Muscle layer of colon (tissue), 2 donors: ENCODE measurements around the gene KTI12.
A peak's percentile ranks its signal among the peaks of the same experiment; 100 is the strongest.
"Not testable (repeated sequence)": the region's sequence is repeated elsewhere in the genome, so short reads cannot be mapped to it uniquely, and the experiment has no call there.

ENCODE experiments used
- H3K27ac ChIP-seq: one replicate; pipeline ENCODE4 v1.7.0; 2013; ENCODE audit warnings: low read depth, mild to moderate bottlenecking, low read length, moderate library complexity
- H3K27me3 ChIP-seq, 2 donors: one replicate each; pipeline ENCODE4 v1.7.0; 2013; ENCODE audit warnings: low read length in 2 of 2, mild to moderate bottlenecking in 2 of 2; ENCODE audit not compliant: insufficient read depth in 2 of 2, control insufficient read depth in 1 of 2
- H3K36me3 ChIP-seq: one replicate; pipeline ENCODE4 v1.7.0; 2013; ENCODE audit warnings: mild to moderate bottlenecking, low read length; ENCODE audit not compliant: insufficient read depth
- H3K4me1 ChIP-seq: one replicate; pipeline ENCODE4 v1.7.0; 2013; ENCODE audit warnings: mild to moderate bottlenecking, low read length; ENCODE audit not compliant: insufficient read depth
- H3K4me3 ChIP-seq, 2 donors: one replicate each; pipeline ENCODE4 v1.7.0; 2013; ENCODE audit warnings: low read length in 2 of 2, low read depth in 1 of 2, mild to moderate bottlenecking in 1 of 2, moderate library complexity in 1 of 2
- H3K9ac ChIP-seq: one replicate; pipeline ENCODE4 v1.7.0; 2013; ENCODE audit warnings: low read length
- H3K9me3 ChIP-seq: one replicate; pipeline ENCODE4 v1.7.0; 2013; ENCODE audit warnings: mild to moderate bottlenecking, low read length
- donor health status: abdominal sarcoma.
- donor health status: Adenocarcinoma of cecum.

Gene KTI12

GRCh38 chr1:52033190-52034049, at the start of gene KTI12:
Gene KTI12, minus strand, starts transcription at chr1:52033810. Its CDS starts 49 bp downstream, at chr1:52033761.
- Histone ChIP-seq H3K27ac (peak within 1 kb of the TSS; percentile 94), H3K4me3 (peak within 1 kb of the TSS; percentile 58 to 89), H3K9me3 (no peaks in the 10 kb centered on the region), H3K9ac (peak within 1 kb of the TSS; percentile 39), H3K36me3 (peaks cover 6% of the 10 kb centered on the region), H3K4me1 (peaks cover 18% of the 10 kb centered on the region), H3K27me3 (no peaks in the 10 kb centered on the region)

GRCh38 chr1:52080014-52080415, 46.4 kb upstream of the KTI12 start:
- peaks cover 8% of the 10 kb centered on the region for H3K36me3 ChIP-seq
- H3K9me3 ChIP-seq: no peaks in the 10 kb centered on the region
- no peaks in the 10 kb centered on the region for H3K27me3 ChIP-seq
- H3K4me1 ChIP-seq: no peaks in the 10 kb centered on the region
- no peak overlapping the region for H3K9ac ChIP-seq
- H3K4me3 ChIP-seq: no peak overlapping the region
- H3K27ac ChIP-seq: no peak overlapping the region

- not testable (repeated sequence) for H3K9ac ChIP-seq, H3K4me1 ChIP-seq, H3K9me3 ChIP-seq, H3K27me3 ChIP-seq, H3K27ac ChIP-seq, H3K4me3 ChIP-seq, H3K36me3 ChIP-seq
Measured at GRCh38 chr1:52077277-52077676, 43.7 kb upstream of the KTI12 start.

GRCh38 chr1:52072291-52072690, 38.7 kb upstream of the KTI12 start:
- H3K36me3 ChIP-seq: no peaks in the 10 kb centered on the region

GRCh38 chr1:52070704-52071103, 37.1 kb upstream of the KTI12 start:
- H3K9ac ChIP-seq: no peak overlapping the region
- peaks cover 3% of the 10 kb centered on the region for H3K36me3 ChIP-seq
- no peak overlapping the region for H3K4me3 ChIP-seq
- no peaks in the 10 kb centered on the region for H3K4me1 ChIP-seq
- H3K27ac ChIP-seq: no peak overlapping the region
- H3K9me3 ChIP-seq: no peaks in the 10 kb centered on the region
- no peaks in the 10 kb centered on the region for H3K27me3 ChIP-seq

More at GRCh38 chr1:52072291-52072690, 38.7 kb upstream of the KTI12 start:
- H3K27me3 ChIP-seq: no peaks in the 10 kb centered on the region
- no peak overlapping the region for H3K4me3 ChIP-seq
- no peak overlapping the region for H3K9ac ChIP-seq
- H3K4me1 ChIP-seq: no peaks in the 10 kb centered on the region
- H3K27ac ChIP-seq: no peak overlapping the region
- H3K9me3 ChIP-seq: no peaks in the 10 kb centered on the region

- no peaks in the 10 kb centered on the region for H3K27me3 ChIP-seq
- no peak overlapping the region for H3K4me3 ChIP-seq
- H3K36me3 ChIP-seq: peaks cover 41% of the 10 kb centered on the region
- peaks cover under 1% of the 10 kb centered on the region for H3K4me1 ChIP-seq
- no peaks in the 10 kb centered on the region for H3K9me3 ChIP-seq
- no peak overlapping the region for H3K9ac ChIP-seq
- no peak overlapping the region for H3K27ac ChIP-seq
Measured at GRCh38 chr1:52063192-52063591, 29.6 kb upstream of the KTI12 start.

GRCh38 chr1:52060822-52061221, 27.2 kb upstream of the KTI12 start:
- Histone ChIP-seq H3K27ac (no peak overlapping the region), H3K9ac (no peak overlapping the region), H3K4me1 (peaks cover 15% of the 10 kb centered on the region), H3K36me3 (peaks cover 39% of the 10 kb centered on the region), H3K4me3 (no peak overlapping the region), H3K27me3 (no peaks in the 10 kb centered on the region), H3K9me3 (no peaks in the 10 kb centered on the region)

- no peak overlapping the region for H3K9ac ChIP-seq
- peaks cover 20% of the 10 kb centered on the region for H3K4me1 ChIP-seq
- H3K9me3 ChIP-seq: no peaks in the 10 kb centered on the region
- H3K27me3 ChIP-seq: no peaks in the 10 kb centered on the region
- no peak overlapping the region for H3K4me3 ChIP-seq
- H3K36me3 ChIP-seq: peaks cover 30% of the 10 kb centered on the region
- no peak overlapping the region for H3K27ac ChIP-seq
Measured at GRCh38 chr1:52059888-52060287, 26.3 kb upstream of the KTI12 start.

- H3K4me1 ChIP-seq: peaks cover 23% of the 10 kb centered on the region
- H3K4me3 ChIP-seq: no peak overlapping the region
- H3K9ac ChIP-seq: no peak overlapping the region
- no peaks in the 10 kb centered on the region for H3K9me3 ChIP-seq
- no peaks in the 10 kb centered on the region for H3K27me3 ChIP-seq
- H3K36me3 ChIP-seq: peaks cover 26% of the 10 kb centered on the region
- H3K27ac ChIP-seq: no peak overlapping the region
Measured at GRCh38 chr1:52059321-52059720, 25.7 kb upstream of the KTI12 start.

GRCh38 chr1:52057876-52058415, 24.3 kb upstream of the KTI12 start:
- Histone ChIP-seq H3K36me3 (peaks cover 21% of the 10 kb centered on the region), H3K27me3 (no peaks in the 10 kb centered on the region), H3K27ac (no peak overlapping the region), H3K4me1 (peaks cover 31% of the 10 kb centered on the region), H3K9ac (no peak overlapping the region), H3K4me3 (no peak overlapping the region), H3K9me3 (no peaks in the 10 kb centered on the region)

- Histone ChIP-seq H3K4me3 (peak overlapping the region in 1 of 2 donors; percentile 98), H3K27ac (no peak overlapping the region), H3K9me3 (no peaks in the 10 kb centered on the region), H3K4me1 (peaks cover 31% of the 10 kb centered on the region), H3K27me3 (no peaks in the 10 kb centered on the region), H3K9ac (peak overlapping the region; percentile 39), H3K36me3 (peaks cover 19% of the 10 kb centered on the region)
Measured at GRCh38 chr1:52057255-52057654, 23.6 kb upstream of the KTI12 start.

- no peaks in the 10 kb centered on the region for H3K9me3 ChIP-seq
- H3K4me1 ChIP-seq: peaks cover 31% of the 10 kb centered on the region
- no peaks in the 10 kb centered on the region for H3K27me3 ChIP-seq
- H3K27ac ChIP-seq: peak overlapping the region; percentile 90
- peaks cover 23% of the 10 kb centered on the region for H3K36me3 ChIP-seq
- H3K9ac ChIP-seq: peak overlapping the region; percentile 39
- peak overlapping the region; percentile 97 to 98 for H3K4me3 ChIP-seq
Measured at GRCh38 chr1:52056937-52057231, 23.3 kb upstream of the KTI12 start.
